Gastrocnemius medialis (tissue), 4 donors: ENCODE results near the gene KIRREL1.

ENCODE experiments used
- CTCF ChIP-seq, 5 experiments: fragments of 450-650 bp in 3 of 5; fragments of 200-600 bp in 2 of 5; sonication (generic) in 2 of 5; IDR thresholded peaks in 4 of 5; conservative IDR thresholded peaks in 1 of 5; 1 replicate in 4 of 5; 2 replicates in 1 of 5; pipeline ENCODE4 v1.5.1; 2016 to 2019; ENCODE audit warnings: antibody characterized with exemption in 5 of 5, mild to moderate bottlenecking in 3 of 5, moderate library complexity in 3 of 5
- POLR2A ChIP-seq, 2 donors: fragments of 450-650 bp; IDR thresholded peaks; one replicate each; pipeline ENCODE4 v1.6.1; 2017; ENCODE audit warnings: antibody characterized with exemption in 2 of 2, mild to moderate bottlenecking in 2 of 2, moderate library complexity in 2 of 2

GRCh38 chr1:158011714-158012113, 18.3 kb downstream of the KIRREL1 start:
- TF ChIP-seq POLR2A (IDR thresholded peaks at IDR 0.05): no peak
- TF ChIP-seq CTCF (IDR thresholded peaks at IDR 0.05 in 4 of 5, conservative IDR thresholded peaks at IDR 0.05 in 1 of 5): no peak
